ENCODE results near the gene TMEM182.

TMEM182 gene

GRCh38 chr2:102789349-102790090 lies 27.7 kb downstream of the TMEM182 start:
- ChIA-PET CTCF (interaction anchor here (1.5 to 2.1 kb wide), 2 partner anchors 12 to 15 kb away, joined by 5 to 8 read pairs; no protein-coding TSS in a partner anchor), POLR2A (no interaction called here)
- no peak for DNase-seq
- H3K9me3 ChIP-seq (ENCODE audit: control extremely low read depth in 1 of 5, control insufficient read depth in 4 of 5, insufficient read depth in 2 of 5, low read depth in 1 of 5, low read length in 4 of 5), result peaks cover 0 to 3% (median 0%) of the 10 kb centered on the region in 5 experiments
- WGBS (ENCODE audit: insufficient coverage), result 94% methylated on average over 7 of the region's 7 CpGs
- H3K36me3 ChIP-seq (ENCODE audit: control insufficient read depth in 4 of 4, insufficient read depth in 4 of 4, low read length in 3 of 4), result peaks cover 0 to 9% (median 4%) of the 10 kb centered on the region in 4 experiments
- no peaks in the 10 kb centered on the region for H3K4me1 ChIP-seq (ENCODE audit: control extremely low read depth in 1 of 4, control insufficient read depth in 4 of 4, insufficient read depth in 4 of 4, low read length in 3 of 4)
- no peak overlapping the region for H3K27ac ChIP-seq (ENCODE audit: insufficient read depth in 1 of 2, low read depth in 1 of 2, low read length in 2 of 2, poor library complexity in 1 of 2, severe bottlenecking in 2 of 2)
- no peaks in the 10 kb centered on the region for H3K27me3 ChIP-seq (replicated peaks in 2 of 5; ENCODE audit: control insufficient read depth in 4 of 5, insufficient read depth in 5 of 5, low read length in 4 of 5)
- no peak overlapping the region for H3K4me3 ChIP-seq (ENCODE audit: control insufficient read depth in 1 of 7, extremely low read depth in 1 of 7, insufficient read depth in 4 of 7, low read depth in 2 of 7, low read length in 6 of 7)

GRCh38 chr2:102790091-102790455 lies 28.2 kb downstream of the TMEM182 start:
- ChIA-PET POLR2A (no interaction called here), CTCF (interaction anchor here (1.4 to 2.1 kb wide), 3 partner anchors 12 to 15 kb away, joined by 3 to 8 read pairs (median 5); no protein-coding TSS in a partner anchor)
- WGBS (ENCODE audit: insufficient coverage), result 90% methylated on average over 2 of the region's 3 CpGs
- no peak for DNase-seq
- Histone ChIP-seq H3K27ac (ENCODE audit: insufficient read depth in 1 of 2, low read depth in 1 of 2, low read length in 2 of 2, poor library complexity in 1 of 2, severe bottlenecking in 2 of 2) (no peak overlapping the region), H3K4me3 (ENCODE audit: control insufficient read depth in 1 of 7, extremely low read depth in 1 of 7, insufficient read depth in 4 of 7, low read depth in 2 of 7, low read length in 6 of 7) (no peak overlapping the region), H3K36me3 (ENCODE audit: control insufficient read depth in 4 of 4, insufficient read depth in 4 of 4, low read length in 3 of 4) (peaks cover 0 to 9% (median 2%) of the 10 kb centered on the region in 4 experiments), H3K9me3 (ENCODE audit: control extremely low read depth in 1 of 5, control insufficient read depth in 4 of 5, insufficient read depth in 2 of 5, low read depth in 1 of 5, low read length in 4 of 5) (peaks cover 0 to 6% (median 0%) of the 10 kb centered on the region in 5 experiments), H3K27me3 (replicated peaks in 2 of 5; ENCODE audit: control insufficient read depth in 4 of 5, insufficient read depth in 5 of 5, low read length in 4 of 5) (no peaks in the 10 kb centered on the region), H3K4me1 (ENCODE audit: control extremely low read depth in 1 of 4, control insufficient read depth in 4 of 4, insufficient read depth in 4 of 4, low read length in 3 of 4) (no peaks in the 10 kb centered on the region)

- H3K4me1 ChIP-seq (ENCODE audit: control extremely low read depth in 1 of 4, control insufficient read depth in 4 of 4, insufficient read depth in 4 of 4, low read length in 3 of 4), result no peaks in the 10 kb centered on the region
- CTCF ChIA-PET, result interaction anchor here (2.6 kb wide), 1 partner anchor 13 kb away, joined by 8 read pairs; no protein-coding TSS in a partner anchor
- peaks cover 0 to 16% (median 2%) of the 10 kb centered on the region in 5 experiments for H3K9me3 ChIP-seq (ENCODE audit: control extremely low read depth in 1 of 5, control insufficient read depth in 4 of 5, insufficient read depth in 2 of 5, low read depth in 1 of 5, low read length in 4 of 5)
- POLR2A ChIA-PET, result no interaction called here
- H3K27me3 ChIP-seq (replicated peaks in 2 of 5; ENCODE audit: control insufficient read depth in 4 of 5, insufficient read depth in 5 of 5, low read length in 4 of 5), result no peaks in the 10 kb centered on the region
- H3K36me3 ChIP-seq (ENCODE audit: control insufficient read depth in 4 of 4, insufficient read depth in 4 of 4, low read length in 3 of 4), result peaks cover 0 to 8% (median 3%) of the 10 kb centered on the region in 4 experiments
- H3K27ac ChIP-seq (ENCODE audit: insufficient read depth in 1 of 2, low read depth in 1 of 2, low read length in 2 of 2, poor library complexity in 1 of 2, severe bottlenecking in 2 of 2), result no peak overlapping the region
- H3K4me3 ChIP-seq (ENCODE audit: control insufficient read depth in 1 of 7, extremely low read depth in 1 of 7, insufficient read depth in 4 of 7, low read depth in 2 of 7, low read length in 6 of 7), result no peak overlapping the region
- WGBS (ENCODE audit: insufficient coverage), result over 99% methylated on average over 7 of the region's 8 CpGs
- no peak for DNase-seq
Measured at GRCh38 chr2:102792568-102793208, 30.9 kb downstream of the TMEM182 start.

- H3K27ac ChIP-seq (ENCODE audit: insufficient read depth in 1 of 2, low read depth in 1 of 2, low read length in 2 of 2, poor library complexity in 1 of 2, severe bottlenecking in 2 of 2), result no peak overlapping the region
- POLR2A ChIA-PET, result no interaction called here
- H3K9me3 ChIP-seq (ENCODE audit: control extremely low read depth in 1 of 5, control insufficient read depth in 4 of 5, insufficient read depth in 2 of 5, low read depth in 1 of 5, low read length in 4 of 5), result peaks cover 4 to 37% (median 10%) of the 10 kb centered on the region in 5 experiments
- DNase-seq, result no peak
- WGBS (ENCODE audit: insufficient coverage), result 100% methylated on average over 1 of the region's 4 CpGs
- CTCF ChIA-PET, result no interaction called here
- no peaks in the 10 kb centered on the region for H3K4me1 ChIP-seq (ENCODE audit: control extremely low read depth in 1 of 4, control insufficient read depth in 4 of 4, insufficient read depth in 4 of 4, low read length in 3 of 4)
- no peak overlapping the region for H3K4me3 ChIP-seq (ENCODE audit: control insufficient read depth in 1 of 7, extremely low read depth in 1 of 7, insufficient read depth in 4 of 7, low read depth in 2 of 7, low read length in 6 of 7)
- no peaks in the 10 kb centered on the region for H3K27me3 ChIP-seq (replicated peaks in 2 of 5; ENCODE audit: control insufficient read depth in 4 of 5, insufficient read depth in 5 of 5, low read length in 4 of 5)
- peaks cover 5 to 37% (median 14%) of the 10 kb centered on the region in 4 experiments for H3K36me3 ChIP-seq (ENCODE audit: control insufficient read depth in 4 of 4, insufficient read depth in 4 of 4, low read length in 3 of 4)
Measured at GRCh38 chr2:102795641-102796040, 33.8 kb downstream of the TMEM182 start.

- no peaks in the 10 kb centered on the region for H3K4me1 ChIP-seq (ENCODE audit: control extremely low read depth in 1 of 4, control insufficient read depth in 4 of 4, insufficient read depth in 4 of 4, low read length in 3 of 4)
- ChIA-PET CTCF (interaction anchor here (1.6 kb wide), 2 partner anchors 10 to 23 kb away, joined by 4 to 6 read pairs; no protein-coding TSS in a partner anchor), POLR2A (no interaction called here)
- H3K27ac ChIP-seq (ENCODE audit: insufficient read depth in 1 of 2, low read depth in 1 of 2, low read length in 2 of 2, poor library complexity in 1 of 2, severe bottlenecking in 2 of 2), result no peak overlapping the region
- peaks cover 4 to 44% (median 16%) of the 10 kb centered on the region in 5 experiments for H3K9me3 ChIP-seq (ENCODE audit: control extremely low read depth in 1 of 5, control insufficient read depth in 4 of 5, insufficient read depth in 2 of 5, low read depth in 1 of 5, low read length in 4 of 5)
- peaks cover 6 to 44% (median 17%) of the 10 kb centered on the region in 4 experiments for H3K36me3 ChIP-seq (ENCODE audit: control insufficient read depth in 4 of 4, insufficient read depth in 4 of 4, low read length in 3 of 4)
- no peak overlapping the region for H3K4me3 ChIP-seq (ENCODE audit: control insufficient read depth in 1 of 7, extremely low read depth in 1 of 7, insufficient read depth in 4 of 7, low read depth in 2 of 7, low read length in 6 of 7)
- no peaks in the 10 kb centered on the region for H3K27me3 ChIP-seq (replicated peaks in 2 of 5; ENCODE audit: control insufficient read depth in 4 of 5, insufficient read depth in 5 of 5, low read length in 4 of 5)
- WGBS (ENCODE audit: insufficient coverage), result 100% methylated on average over 1 of the region's 2 CpGs
- no peak for DNase-seq
Measured at GRCh38 chr2:102796337-102796736, 34.5 kb downstream of the TMEM182 start.

- CTCF ChIA-PET, result interaction anchor here (1.2 to 1.6 kb wide), 3 partner anchors 8 to 42 kb away, joined by 3 to 6 read pairs (median 4); no protein-coding TSS in a partner anchor
Measured at GRCh38 chr2:102797486-102797885, 35.7 kb downstream of the TMEM182 start.

GRCh38 chr2:102798181-102798580 lies 36.4 kb downstream of the TMEM182 start:
- WGBS (ENCODE audit: insufficient coverage), result no CpG with 5 or more reads among the region's 2 CpGs
- no peak for DNase-seq
- Histone ChIP-seq H3K9me3 (ENCODE audit: control extremely low read depth in 1 of 5, control insufficient read depth in 4 of 5, insufficient read depth in 2 of 5, low read depth in 1 of 5, low read length in 4 of 5) (peaks cover 4 to 62% (median 31%) of the 10 kb centered on the region in 5 experiments), H3K27ac (ENCODE audit: insufficient read depth in 1 of 2, low read depth in 1 of 2, low read length in 2 of 2, poor library complexity in 1 of 2, severe bottlenecking in 2 of 2) (no peak overlapping the region), H3K4me3 (ENCODE audit: control insufficient read depth in 1 of 7, extremely low read depth in 1 of 7, insufficient read depth in 4 of 7, low read depth in 2 of 7, low read length in 6 of 7) (no peak overlapping the region), H3K4me1 (ENCODE audit: control extremely low read depth in 1 of 4, control insufficient read depth in 4 of 4, insufficient read depth in 4 of 4, low read length in 3 of 4) (peaks cover 0 to 4% (median 3%) of the 10 kb centered on the region in 4 experiments), H3K36me3 (ENCODE audit: control insufficient read depth in 4 of 4, insufficient read depth in 4 of 4, low read length in 3 of 4) (peaks cover 10 to 57% (median 22%) of the 10 kb centered on the region in 4 experiments), H3K27me3 (replicated peaks in 2 of 5; ENCODE audit: control insufficient read depth in 4 of 5, insufficient read depth in 5 of 5, low read length in 4 of 5) (no peaks in the 10 kb centered on the region)
- ChIA-PET CTCF (interaction anchor here (1.2 to 1.3 kb wide), 2 partner anchors 41 to 43 kb away, joined by 3 read pairs; no protein-coding TSS in a partner anchor), POLR2A (no interaction called here)

More at GRCh38 chr2:102797486-102797885, 35.7 kb downstream of the TMEM182 start:
- Histone ChIP-seq H3K9me3 (ENCODE audit: control extremely low read depth in 1 of 5, control insufficient read depth in 4 of 5, insufficient read depth in 2 of 5, low read depth in 1 of 5, low read length in 4 of 5) (peaks cover 4 to 56% (median 27%) of the 10 kb centered on the region in 5 experiments), H3K4me1 (ENCODE audit: control extremely low read depth in 1 of 4, control insufficient read depth in 4 of 4, insufficient read depth in 4 of 4, low read length in 3 of 4) (no peaks in the 10 kb centered on the region), H3K27ac (ENCODE audit: insufficient read depth in 1 of 2, low read depth in 1 of 2, low read length in 2 of 2, poor library complexity in 1 of 2, severe bottlenecking in 2 of 2) (no peak overlapping the region), H3K36me3 (ENCODE audit: control insufficient read depth in 4 of 4, insufficient read depth in 4 of 4, low read length in 3 of 4) (peaks cover 10 to 55% (median 22%) of the 10 kb centered on the region in 4 experiments), H3K27me3 (replicated peaks in 2 of 5; ENCODE audit: control insufficient read depth in 4 of 5, insufficient read depth in 5 of 5, low read length in 4 of 5) (no peaks in the 10 kb centered on the region), H3K4me3 (ENCODE audit: control insufficient read depth in 1 of 7, extremely low read depth in 1 of 7, insufficient read depth in 4 of 7, low read depth in 2 of 7, low read length in 6 of 7) (no peak overlapping the region)
- POLR2A ChIA-PET, result no interaction called here
- DNase-seq, result no peak
- WGBS (ENCODE audit: insufficient coverage), result 95% methylated on average over 2 of the region's 2 CpGs
